Pancreas (tissue), 10 donors: Measurements from ENCODE around the gene TTYH2. TPM values are rescaled to one million over a fixed set of nuclear protein-coding genes. Genes with fewer than 3 reads are reported as not detected.
"Not testable (repeated sequence)": the region's sequence is repeated elsewhere in the genome, so short reads cannot be mapped to it uniquely, and the experiment has no call there.

Source experiments
- ATAC-seq, 4 donors: fragments of 200-7000 bp; cut with Tn5 transposase; one replicate each; pipeline versions ENCODE4 v1.8.0 to v1.9.1; 2020; ENCODE audit warnings: mild to moderate bottlenecking in 4 of 4, moderate library complexity in 4 of 4
- DNase-seq, 6 donors: peaks; one replicate each; pipeline ENCODE4 v3.0.0-alpha.2; 2020
- FAIRE-seq: peaks from 2 replicates; lab custom pipeline; 2012; peaks lifted over from hg19 to GRCh38; lab: Jason Lieb, UNC
- H3K27ac ChIP-seq, 4 donors: fragments of 200-600 bp; sonication (generic); 1 replicate in 3 of 4; 2 replicates in 1 of 4; pipeline versions ENCODE4 v1.5.0 to v1.8.0; 2020
- H3K27me3 ChIP-seq, 4 donors: fragments of 200-600 bp; one replicate each; pipeline ENCODE4 v1.8.0; 2021
- H3K36me3 ChIP-seq, 3 donors: fragments of 200-600 bp; sonication (generic) in 1 of 3; one replicate each; pipeline versions ENCODE4 v1.5.0 to v1.8.0; 2020 to 2021
- H3K4me1 ChIP-seq, 3 donors: fragments of 200-600 bp; one replicate each; pipeline ENCODE4 v1.8.0; 2021
- H3K4me3 ChIP-seq, 4 donors: fragments of 200-600 bp; sonication (generic) in 2 of 4; one replicate each; pipeline versions ENCODE4 v1.5.0 to v1.8.0; 2020 to 2021
- H3K9me3 ChIP-seq, 4 donors: fragments of 200-600 bp; one replicate each; pipeline ENCODE4 v1.8.0; 2021
- WGBS, 2 donors: extraction: QIAGEN DNeasy Blood & Tissue Kit; methylation state at CpG; one replicate each; pipeline ENCODE4 v1.1.7; 2013; 5-methylcytosine and 5-hydroxymethylcytosine counted together
- intact Hi-C, 3 donors: fragments of 100-400 bp; cut with DNase I; formaldehyde crosslinking; loops; one replicate each; pipeline versions ENCODE4 v1.11.1 to v1.14.2; 2022
- polyA plus RNA-seq, 2 donors: library from polyadenylated mRNA; stranded (reverse); fragments of 200-250 nt; gene quantifications; one replicate each; pipeline ENCODE4 v1.2.3, GENCODE V29; 2013
- total RNA-seq, 6 donors: library from RNA; stranded (reverse); fragmentation: NEBNext Ultra II Directional in 4 of 6; extraction: Animal tissue kit (Norgen Biotek cat#: 25700) in 4 of 6; gene quantifications; one replicate each; pipeline versions ENCODE4 v1.2.1 to v1.2.4, GENCODE V29; 2021 to 2023
- TF ChIP-seq, protein P1 (sequence below), 4 donors: fragments of 200-600 bp; sonication (generic) in 3 of 4; IDR thresholded peaks; one replicate each; pipeline versions ENCODE4 v1.5.0 to v1.8.0; 2021; ENCODE audit warnings: antibody characterized with exemption in 4 of 4
- donor health status: healthy with polysubstance abuse.
- donor health status: DM: no; HTN: no; CAD: no; lungs with moderate emphysema.
- donor health status: DM: no; HTN: no; CAD: no.
- donor health status: control.
- donor health status: control.
- donor health status: Bipolar disorder and iron deficiency.
- donor health status: DM: yes; HTN: yes; CAD: no.
- donor health status: DM: no; HTN: no; CAD: no.
- donor health status: DM: no; HTN: no; CAD: no.
- donor health status: DM: yes; HTN: yes; CAD: no.

The TTYH2 gene
- total and polyA plus RNA-seq, 8 donors, result 3.0 to 13.8 (median 7.5) TPM

DNA sequence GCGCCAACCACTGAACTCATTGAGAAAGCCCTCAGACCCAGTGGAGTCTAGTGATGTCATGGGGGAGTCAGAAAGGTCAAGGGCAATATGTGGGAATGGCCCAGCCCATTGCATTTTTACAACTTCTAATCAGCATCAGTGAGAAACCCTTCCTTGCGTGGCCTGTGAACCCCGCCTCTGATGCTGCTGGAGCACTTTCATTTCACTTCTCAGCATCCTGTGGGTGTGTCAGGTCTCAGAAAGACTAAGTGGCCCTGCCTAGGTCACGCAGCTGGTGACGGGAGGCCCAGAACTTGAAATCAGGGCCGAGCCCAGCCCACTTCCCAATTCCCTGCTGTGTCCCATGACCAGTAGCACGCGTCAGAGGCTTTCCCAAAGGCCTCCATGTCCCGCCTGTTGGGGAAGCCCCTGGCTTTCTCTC is 66.7 kb downstream of the TTYH2 start:
- no peaks in the 10 kb centered on the region for H3K9me3 ChIP-seq
- DNase-seq, result no peak

DNA sequence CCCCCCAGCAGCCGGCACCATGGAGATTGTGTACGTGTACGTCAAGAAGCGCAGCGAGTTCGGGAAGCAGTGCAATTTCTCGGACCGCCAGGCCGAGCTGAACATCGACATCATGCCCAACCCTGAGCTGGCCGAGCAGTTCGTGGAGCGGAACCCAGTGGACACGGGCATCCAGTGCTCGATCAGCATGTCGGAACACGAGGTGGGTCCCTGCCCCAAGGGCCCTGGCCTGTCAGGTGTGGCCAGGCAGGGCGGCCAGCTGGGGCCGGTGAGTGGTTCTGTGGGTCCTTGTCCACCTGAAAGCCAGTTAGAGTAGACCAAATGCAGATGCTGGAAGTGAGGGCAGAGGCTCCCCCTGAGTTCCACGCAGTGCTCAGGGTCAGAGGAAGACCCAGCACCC is 68.4 kb downstream of the TTYH2 start:
- ATAC-seq (no peak), DNase-seq (no peak), FAIRE-seq (no peak)
- H3K36me3 ChIP-seq, result no peaks in the 10 kb centered on the region
- intact Hi-C loops, result no loop called here
- H3K9me3 ChIP-seq, result no peaks in the 10 kb centered on the region
- H3K27me3 ChIP-seq, result no peaks in the 10 kb centered on the region
- 80 to 85% methylated on average over 20 of the region's 20 CpGs for WGBS, 2 donors
- no peaks in the 10 kb centered on the region for H3K4me1 ChIP-seq
- no peak overlapping the region for H3K4me3 ChIP-seq
- no peak overlapping the region for H3K27ac ChIP-seq
- TF ChIP-seq, protein P1, sequence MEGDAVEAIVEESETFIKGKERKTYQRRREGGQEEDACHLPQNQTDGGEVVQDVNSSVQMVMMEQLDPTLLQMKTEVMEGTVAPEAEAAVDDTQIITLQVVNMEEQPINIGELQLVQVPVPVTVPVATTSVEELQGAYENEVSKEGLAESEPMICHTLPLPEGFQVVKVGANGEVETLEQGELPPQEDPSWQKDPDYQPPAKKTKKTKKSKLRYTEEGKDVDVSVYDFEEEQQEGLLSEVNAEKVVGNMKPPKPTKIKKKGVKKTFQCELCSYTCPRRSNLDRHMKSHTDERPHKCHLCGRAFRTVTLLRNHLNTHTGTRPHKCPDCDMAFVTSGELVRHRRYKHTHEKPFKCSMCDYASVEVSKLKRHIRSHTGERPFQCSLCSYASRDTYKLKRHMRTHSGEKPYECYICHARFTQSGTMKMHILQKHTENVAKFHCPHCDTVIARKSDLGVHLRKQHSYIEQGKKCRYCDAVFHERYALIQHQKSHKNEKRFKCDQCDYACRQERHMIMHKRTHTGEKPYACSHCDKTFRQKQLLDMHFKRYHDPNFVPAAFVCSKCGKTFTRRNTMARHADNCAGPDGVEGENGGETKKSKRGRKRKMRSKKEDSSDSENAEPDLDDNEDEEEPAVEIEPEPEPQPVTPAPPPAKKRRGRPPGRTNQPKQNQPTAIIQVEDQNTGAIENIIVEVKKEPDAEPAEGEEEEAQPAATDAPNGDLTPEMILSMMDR (IDR thresholded peaks at IDR 0.05), result no peak

More for the DNA sequence above, 66.7 kb downstream of the TTYH2 start:
- no peak overlapping the region for H3K27ac ChIP-seq
- no peaks in the 10 kb centered on the region for H3K27me3 ChIP-seq
- intact Hi-C loops, result no loop called here
- H3K4me3 ChIP-seq, result no peak overlapping the region
- ATAC-seq, result no peak
- TF ChIP-seq, protein P1 (IDR thresholded peaks at IDR 0.05), result no peak
- 72 to 88% methylated on average over 9 of the region's 9 CpGs for WGBS, 2 donors
- FAIRE-seq, result no peak
- H3K36me3 ChIP-seq, result no peaks in the 10 kb centered on the region
- H3K4me1 ChIP-seq, result no peaks in the 10 kb centered on the region

DNA sequence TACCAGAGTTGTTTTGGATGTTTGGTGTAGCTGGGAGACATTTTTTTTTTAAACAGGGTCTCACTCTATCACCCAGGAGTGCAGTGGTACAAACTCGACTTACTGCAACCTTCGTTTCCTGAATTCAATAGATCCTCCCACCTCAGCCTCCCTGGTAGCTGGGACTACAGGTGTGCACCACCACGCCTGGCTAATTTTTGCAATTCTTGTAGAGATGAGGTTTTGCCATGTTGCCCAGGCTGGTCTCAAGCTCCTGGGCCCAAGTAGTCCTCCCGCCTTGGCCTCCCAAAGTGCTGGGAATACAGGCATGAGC is 68.9 kb downstream of the TTYH2 start:
- DNase-seq, intact Hi-C loops, H3K27me3 ChIP-seq, H3K9me3 ChIP-seq, H3K4me1 ChIP-seq, H3K27ac ChIP-seq, H3K36me3 ChIP-seq, FAIRE-seq, H3K4me3 ChIP-seq, ATAC-seq: not testable (repeated sequence)
- WGBS, 2 donors, result 80 to 81% methylated on average over 4 of the region's 4 CpGs

DNA sequence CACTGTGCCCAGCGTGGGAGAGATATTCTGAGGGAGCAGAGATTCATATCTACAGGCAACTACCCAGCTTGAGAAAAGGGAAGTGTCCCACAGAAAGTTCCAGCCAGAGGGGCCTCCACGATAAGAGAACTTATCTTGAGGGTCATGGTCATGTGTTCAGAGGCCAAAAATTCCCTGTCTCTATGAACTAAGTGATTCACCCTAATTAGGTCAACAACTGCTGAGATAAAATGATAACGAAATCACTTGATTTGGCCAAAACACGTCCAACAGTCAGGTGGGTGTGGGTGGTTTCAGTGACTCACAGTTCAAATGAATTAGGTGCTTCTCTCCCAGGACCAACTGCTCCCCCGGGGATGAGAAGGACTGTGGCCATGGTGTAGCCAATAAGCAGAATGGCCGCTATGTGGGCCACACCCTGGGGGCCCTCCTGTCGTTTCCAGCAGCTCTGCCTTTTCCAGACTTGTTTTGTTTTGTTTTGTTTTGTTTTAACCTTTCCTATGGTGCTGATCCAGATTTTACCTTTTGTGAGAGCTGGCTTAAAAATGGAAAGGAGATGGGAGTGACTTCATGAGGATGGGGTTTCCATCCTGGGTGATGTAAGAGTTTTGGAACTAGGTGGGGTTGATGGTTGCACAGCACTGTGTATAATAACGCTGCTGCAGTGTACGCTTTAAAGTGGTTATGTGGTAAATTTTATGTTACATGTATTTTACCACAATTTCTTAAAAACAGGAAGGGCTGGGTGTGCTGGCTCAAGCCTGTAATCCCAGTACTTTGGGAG is 69.4 kb downstream of the TTYH2 start:
- Histone ChIP-seq H3K4me1 (no peaks in the 10 kb centered on the region), H3K4me3 (no peak overlapping the region), H3K36me3 (no peaks in the 10 kb centered on the region), H3K27ac (no peak overlapping the region), H3K27me3 (no peaks in the 10 kb centered on the region), H3K9me3 (no peaks in the 10 kb centered on the region)
- DNase-seq (no peak), ATAC-seq (peak in 2 of 4 donors; percentile 27 to 32), FAIRE-seq (no peak)
- 44 to 50% methylated on average over 9 of the region's 9 CpGs for WGBS, 2 donors
- TF ChIP-seq, protein P1 (IDR thresholded peaks at IDR 0.05), result no peak
- intact Hi-C loops, result no loop called here

- peak in 1 of 6 donors; percentile 3 for DNase-seq
- 66 to 76% methylated on average over 4 of the region's 4 CpGs for WGBS, 2 donors
- FAIRE-seq, result no peak
- Histone ChIP-seq H3K4me3 (no peak overlapping the region), H3K27ac (no peak overlapping the region), H3K36me3 (no peaks in the 10 kb centered on the region), H3K9me3 (no peaks in the 10 kb centered on the region), H3K4me1 (no peaks in the 10 kb centered on the region), H3K27me3 (no peaks in the 10 kb centered on the region)
- ATAC-seq, result no peak
- intact Hi-C loops, result no loop called here
- TF ChIP-seq, protein P1 (IDR thresholded peaks at IDR 0.05), result no peak
Measured at GRCh38 chr17:74283371-74283673, 70.0 kb downstream of the TTYH2 start.
